ENCODE results near the gene TMEM43.

TMEM43 gene

GRCh38 chr3:14174483-14174882, 49.6 kb downstream of the TMEM43 start (continued):
- TF ChIP-seq ZNF707 (tag by site-specific recombination; IDR thresholded peaks at IDR 0.05): no peak
- no peak for TF ChIP-seq ZNF132 (tag by site-specific recombination; IDR thresholded peaks at IDR 0.05; ENCODE audit: borderline replicate concordance)
- TF ChIP-seq ZNF777 (tag by site-specific recombination; IDR thresholded peaks at IDR 0.05; ENCODE audit: borderline replicate concordance): no peak
- no peak for TF ChIP-seq WT1 (tag by site-specific recombination; IDR thresholded peaks at IDR 0.05)
- TF ChIP-seq INSM2 (tag by site-specific recombination; IDR thresholded peaks at IDR 0.05): no peak
- TF ChIP-seq ZBTB6 (tag by site-specific recombination; IDR thresholded peaks at IDR 0.05): no peak
- TF ChIP-seq ZNF211 (tag by site-specific recombination; IDR thresholded peaks at IDR 0.05; ENCODE audit: low read depth): no peak
- no peak for TF ChIP-seq GLIS1 (tag by site-specific recombination; IDR thresholded peaks at IDR 0.05)

GRCh38 chr3:14175383-14176037, 50.7 kb downstream of the TMEM43 start:
- H3K4me3 ChIP-seq (ENCODE audit: low read depth, low read length): no peak overlapping the region
- ChIA-PET POLR2A (interaction anchor here (1.7 to 2.9 kb wide), 2 partner anchors 50 to 476 kb away, joined by 3 to 10 read pairs; partner anchors contain the start of genes CCDC174, CHCHD4 and TMEM43), CTCF (interaction anchor here (0.6 to 1.2 kb wide), 3 partner anchors 28 to 290 kb away, joined by 3 to 4 read pairs (median 4); no protein-coding TSS in a partner anchor)
- H3K9me3 ChIP-seq (ENCODE audit: control insufficient read depth, insufficient read depth, low read depth, low read length): no peaks in the 10 kb centered on the region
- H3K27ac ChIP-seq (ENCODE audit: extremely low read depth, low read depth, low read length): no peak overlapping the region
- H3K4me1 ChIP-seq (ENCODE audit: control insufficient read depth, insufficient read depth, low read length): peaks cover 7% of the 10 kb centered on the region; the same call in 1 of the 2 replicates
- TF ChIP-seq ZNF366 (tag by site-specific recombination; conservative IDR thresholded peaks at IDR 0.05) (0 out of 2 replicates have a peak, but pooled peaks have one; percentile 8), ZNF664 (tag by site-specific recombination; IDR thresholded peaks at IDR 0.05) (peak; percentile 72), ZNF658 (tag by site-specific recombination; IDR thresholded peaks at IDR 0.05) (no peak), KLF17 (tag by site-specific recombination; IDR thresholded peaks at IDR 0.05) (no peak), ZNF629 (tag by site-specific recombination; IDR thresholded peaks at IDR 0.05) (no peak), ZNF529 (tag by site-specific recombination; IDR thresholded peaks at IDR 0.05; ENCODE audit: insufficient replicate concordance) (no peak), ZBTB21 (tag by site-specific recombination; IDR thresholded peaks at IDR 0.05) (no peak), ZNF132 (tag by site-specific recombination; IDR thresholded peaks at IDR 0.05; ENCODE audit: borderline replicate concordance) (no peak), SP7 (tag by site-specific recombination; IDR thresholded peaks at IDR 0.05) (no peak), INSM2 (tag by site-specific recombination; IDR thresholded peaks at IDR 0.05) (no peak), KLF8 (tag by site-specific recombination; IDR thresholded peaks at IDR 0.05) (no peak), ZNF785 (tag by site-specific recombination; IDR thresholded peaks at IDR 0.05) (no peak), SCRT2 (tag by site-specific recombination; IDR thresholded peaks at IDR 0.05) (no peak), ZBTB48 (tag by site-specific recombination; IDR thresholded peaks at IDR 0.05) (no peak), ZNF600 (tag by site-specific recombination; IDR thresholded peaks at IDR 0.05) (0 out of 2 replicates have a peak, but pooled peaks have one; percentile 16)
- H3K36me3 ChIP-seq (ENCODE audit: control insufficient read depth in 2 of 2, insufficient read depth in 1 of 2, low read length in 2 of 2): peaks cover 13 to 29% of the 10 kb centered on the region in 2 experiments; a peak in 2 of 3 replicates
